Measurements from ENCODE around the gene RHOT1. TPM values are rescaled to one million over a fixed set of nuclear protein-coding genes. Genes with fewer than 3 reads are reported as not detected.

The RHOT1 gene
- total RNA-seq, 1 experiment from 2014 or later = 22.3 TPM

GRCh38 chr17:32120141-32120540, 22.2 kb upstream of the RHOT1 start:
- H3K27me3 ChIP-seq (ENCODE audit: low read length) = no peaks in the 10 kb centered on the region
- no peaks in the 10 kb centered on the region for H4K20me1 ChIP-seq (ENCODE audit: low read length)
- no peak overlapping the region for H3K27ac ChIP-seq (ENCODE audit: low read length)
- H2AFZ ChIP-seq (ENCODE audit: low read length) = no peak overlapping the region
- no peak overlapping the region for H3K4me2 ChIP-seq (ENCODE audit: low read length)
- H3K9ac ChIP-seq (ENCODE audit: low read length) = no peak overlapping the region
- intact Hi-C loops (cut with micrococcal nuclease) = no loop called here
- no peaks in the 10 kb centered on the region for H3K9me2 ChIP-seq (replicated peaks; ENCODE audit: low read length)
- ChIA-PET POLR2A (ENCODE audit: unreplicated experiment) (no interaction called here), CTCF (no interaction called here)
- H3K36me3 ChIP-seq (ENCODE audit: low read depth, low read length) = no peaks in the 10 kb centered on the region
- no peak for ATAC-seq
- H3K4me3 ChIP-seq (ENCODE audit: low read length) = no peak overlapping the region
- no TSS peak for BruUV-seq (replicated peaks)
- H3K4me1 ChIP-seq (ENCODE audit: insufficient read depth, low read length) = no peaks in the 10 kb centered on the region
- no peaks in the 10 kb centered on the region for H3K9me3 ChIP-seq (ENCODE audit: low read length)
- H3K79me2 ChIP-seq (ENCODE audit: low read length) = no peaks in the 10 kb centered on the region
- TF ChIP-seq CTCF (conservative IDR thresholded peaks at IDR 0.05; ENCODE audit: low read depth, low read length) (no peak), EZH2 (IDR thresholded peaks at IDR 0.05; ENCODE audit: low read length, unreplicated experiment) (no peak), EZH2phosphoT487 (IDR thresholded peaks at IDR 0.05; ENCODE audit: borderline replicate concordance, low read length) (no peak)
- DNase-seq = no peak
- no peaks in the 10 kb centered on the region for H3F3A ChIP-seq (ENCODE audit: low read length, unreplicated experiment)

DNA sequence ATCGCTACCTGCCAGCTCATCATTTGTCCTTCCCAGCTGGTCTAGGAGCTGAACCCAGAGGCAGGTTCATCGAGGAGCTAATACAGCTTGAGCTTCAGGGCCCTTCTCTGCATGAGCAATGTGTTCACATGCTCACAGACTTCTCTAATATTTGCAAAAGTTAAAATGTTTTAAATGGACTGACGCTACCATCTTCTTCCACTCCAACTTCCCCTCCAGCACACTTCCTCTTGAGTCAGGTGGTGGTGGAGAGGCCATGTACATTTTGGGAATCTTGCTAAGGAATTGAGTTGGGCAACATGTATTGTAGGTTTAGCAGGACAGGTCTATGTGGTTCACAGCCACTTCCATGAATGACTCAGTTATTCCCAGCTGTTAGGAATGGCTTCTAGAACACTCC, 21.6 kb upstream of the RHOT1 start:
- no peak overlapping the region for H3K4me2 ChIP-seq (ENCODE audit: low read length)
- H3K36me3 ChIP-seq (ENCODE audit: low read depth, low read length) = no peaks in the 10 kb centered on the region
- no peak overlapping the region for H3K4me3 ChIP-seq (ENCODE audit: low read length)
- no peaks in the 10 kb centered on the region for H3K9me3 ChIP-seq (ENCODE audit: low read length)
- no peak overlapping the region for H3K27ac ChIP-seq (ENCODE audit: low read length)
- intact Hi-C loops (cut with micrococcal nuclease) = no loop called here
- no peak overlapping the region for H2AFZ ChIP-seq (ENCODE audit: low read length)
- no TSS peak for BruUV-seq (replicated peaks)
- no peaks in the 10 kb centered on the region for H3K9me2 ChIP-seq (replicated peaks; ENCODE audit: low read length)
- H4K20me1 ChIP-seq (ENCODE audit: low read length) = no peaks in the 10 kb centered on the region
- H3F3A ChIP-seq (ENCODE audit: low read length, unreplicated experiment) = no peaks in the 10 kb centered on the region
- no peaks in the 10 kb centered on the region for H3K79me2 ChIP-seq (ENCODE audit: low read length)
- TF ChIP-seq CTCF (conservative IDR thresholded peaks at IDR 0.05; ENCODE audit: low read depth, low read length) (no peak), EZH2 (IDR thresholded peaks at IDR 0.05; ENCODE audit: low read length, unreplicated experiment) (no peak), EZH2phosphoT487 (IDR thresholded peaks at IDR 0.05; ENCODE audit: borderline replicate concordance, low read length) (no peak)
- no peaks in the 10 kb centered on the region for H3K27me3 ChIP-seq (ENCODE audit: low read length)
- ChIA-PET POLR2A (ENCODE audit: unreplicated experiment) (no interaction called here), CTCF (no interaction called here)
- ATAC-seq (no peak), DNase-seq (no peak)
- H3K9ac ChIP-seq (ENCODE audit: low read length) = no peak overlapping the region
- H3K4me1 ChIP-seq (ENCODE audit: insufficient read depth, low read length) = no peaks in the 10 kb centered on the region

- H3K27me3 ChIP-seq (ENCODE audit: low read length) = no peaks in the 10 kb centered on the region
- no TSS peak for BruUV-seq (replicated peaks)
- no peak for TF ChIP-seq EZH2phosphoT487 (IDR thresholded peaks at IDR 0.05; ENCODE audit: borderline replicate concordance, low read length)
- no peak for TF ChIP-seq EZH2 (IDR thresholded peaks at IDR 0.05; ENCODE audit: low read length, unreplicated experiment)
- no peak for TF ChIP-seq CTCF (conservative IDR thresholded peaks at IDR 0.05; ENCODE audit: low read depth, low read length)
- no peak overlapping the region for H3K4me3 ChIP-seq (ENCODE audit: low read length)
- ATAC-seq (no peak), DNase-seq (no peak)
- CTCF ChIA-PET = no interaction called here
- H3K27ac ChIP-seq (ENCODE audit: low read length) = no peak overlapping the region
- H2AFZ ChIP-seq (ENCODE audit: low read length) = no peak overlapping the region
- no peaks in the 10 kb centered on the region for H4K20me1 ChIP-seq (ENCODE audit: low read length)
- no peak overlapping the region for H3K9ac ChIP-seq (ENCODE audit: low read length)
- no peaks in the 10 kb centered on the region for H3K9me2 ChIP-seq (replicated peaks; ENCODE audit: low read length)
- H3F3A ChIP-seq (ENCODE audit: low read length, unreplicated experiment) = no peaks in the 10 kb centered on the region
- POLR2A ChIA-PET (ENCODE audit: unreplicated experiment) = no interaction called here
- intact Hi-C loops (cut with micrococcal nuclease) = no loop called here
- H3K36me3 ChIP-seq (ENCODE audit: low read depth, low read length) = no peaks in the 10 kb centered on the region
- peaks cover 7% of the 10 kb centered on the region; the same call in 1 of the 2 replicates for H3K4me1 ChIP-seq (ENCODE audit: insufficient read depth, low read length)
- no peaks in the 10 kb centered on the region for H3K9me3 ChIP-seq (ENCODE audit: low read length)
- H3K4me2 ChIP-seq (ENCODE audit: low read length) = no peak overlapping the region
- no peaks in the 10 kb centered on the region for H3K79me2 ChIP-seq (ENCODE audit: low read length)
Measured at GRCh38 chr17:32123782-32124181, 18.5 kb upstream of the RHOT1 start.
